AML-193 (cell line): Measurements from ENCODE around the gene HOXD12.

Experiments used
- DNase-seq, 2 experiments: peaks; one replicate each; lab custom pipeline; 2025; lab: John Stamatoyannopoulos, UW

The HOXD12 gene

GRCh38 chr2:176092270-176093144 lies 7.1 kb upstream of the HOXD12 start, which contains the start of gene HOXD13:
Gene HOXD13 (plus strand): TSS chr2:176092721. CDS start chr2:176092891, 170 bp downstream.
- no peak for DNase-seq

- DNase-seq, result no peak
Observed at GRCh38 chr2:176093145-176093897, 6.3 kb upstream of the HOXD12 start.

DNA sequence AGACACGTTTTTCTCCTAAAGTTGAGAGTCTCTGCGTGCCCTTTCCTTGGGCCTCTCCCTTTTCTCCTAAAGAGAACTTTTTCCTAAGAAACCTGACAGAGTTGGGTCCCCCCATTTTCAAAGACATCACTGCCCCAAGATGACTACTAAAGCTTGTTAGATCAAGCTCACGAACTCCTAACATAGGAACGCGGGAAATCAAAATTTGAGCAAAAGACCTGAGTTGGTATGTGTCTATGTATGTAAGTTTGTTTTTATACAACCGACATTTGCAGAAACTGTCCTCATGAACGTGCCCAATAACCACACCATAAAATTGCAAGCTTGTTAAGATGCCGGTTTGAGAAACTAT lies 5.7 kb upstream of the HOXD12 start:
- DNase-seq, result no peak

- no peak for DNase-seq
Observed at GRCh38 chr2:176094349-176094748, 5.2 kb upstream of the HOXD12 start.

DNA sequence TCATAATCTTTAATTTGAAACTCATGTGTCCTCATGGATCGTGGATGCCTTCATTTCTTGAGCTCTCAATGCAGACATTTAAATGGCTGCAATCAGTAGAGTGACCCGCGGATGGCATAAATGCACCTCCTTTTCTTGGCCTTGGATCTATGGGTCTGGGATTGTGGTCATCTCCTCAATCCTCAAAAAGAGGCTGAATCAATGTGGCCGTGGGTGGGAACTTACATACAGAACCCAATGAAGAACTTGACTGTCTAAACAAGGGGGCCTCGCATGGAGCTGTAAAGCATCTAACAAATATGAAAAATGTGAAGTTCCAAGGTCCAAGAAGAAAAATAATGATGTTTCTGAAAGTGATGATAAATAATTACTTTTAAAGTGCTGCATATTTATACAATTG lies 4.2 kb upstream of the HOXD12 start:
- no peak for DNase-seq

GRCh38 chr2:176096243-176096985 lies 3.2 kb upstream of the HOXD12 start:
- peak; percentile 45 to 53 for DNase-seq

GRCh38 chr2:176096986-176097819 lies 2.4 kb upstream of the HOXD12 start:
- DNase-seq, result peak; percentile 53 to 67

- no peak for DNase-seq
Observed at GRCh38 chr2:176097820-176098365, 1.7 kb upstream of the HOXD12 start.

DNA sequence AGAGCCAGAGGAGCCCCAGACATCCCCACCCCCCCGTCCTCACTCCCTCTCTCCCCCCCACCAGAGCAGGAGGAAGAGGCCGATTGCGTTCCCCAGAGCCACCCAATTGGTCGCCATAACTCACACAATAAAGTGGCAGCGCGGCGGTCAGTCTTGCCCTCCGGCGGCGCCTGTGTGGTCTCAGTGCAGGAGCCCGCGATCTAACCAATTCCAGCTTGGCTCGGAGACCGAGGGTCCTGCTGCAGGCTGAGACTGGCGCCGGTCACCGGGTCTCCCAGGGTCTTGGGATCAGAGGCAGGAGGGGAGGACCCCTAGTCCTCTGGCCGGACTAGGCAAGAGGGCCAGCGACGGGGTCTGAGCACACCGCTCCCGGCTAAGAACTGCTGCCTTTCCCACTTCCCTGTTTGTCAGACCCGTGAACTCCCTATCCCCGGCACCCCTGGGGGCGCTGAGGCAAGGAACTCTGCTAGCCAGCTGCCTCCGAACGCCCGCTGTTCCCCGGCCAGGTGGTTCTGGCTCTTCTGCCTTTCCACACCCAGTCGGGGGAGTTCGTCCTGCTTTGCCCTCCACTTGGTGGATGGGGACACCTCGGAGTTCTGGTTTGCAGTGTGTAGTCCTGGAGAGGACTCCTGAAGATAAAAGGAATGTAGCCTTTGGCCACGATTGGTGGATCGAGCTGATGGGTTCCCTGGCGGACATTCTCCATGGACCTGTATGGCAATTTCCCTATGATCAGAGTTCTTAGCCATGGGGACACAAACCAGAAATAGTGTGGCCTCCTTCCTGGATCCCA lies 1.0 kb upstream of the HOXD12 start:
- DNase-seq, result no peak

DNA sequence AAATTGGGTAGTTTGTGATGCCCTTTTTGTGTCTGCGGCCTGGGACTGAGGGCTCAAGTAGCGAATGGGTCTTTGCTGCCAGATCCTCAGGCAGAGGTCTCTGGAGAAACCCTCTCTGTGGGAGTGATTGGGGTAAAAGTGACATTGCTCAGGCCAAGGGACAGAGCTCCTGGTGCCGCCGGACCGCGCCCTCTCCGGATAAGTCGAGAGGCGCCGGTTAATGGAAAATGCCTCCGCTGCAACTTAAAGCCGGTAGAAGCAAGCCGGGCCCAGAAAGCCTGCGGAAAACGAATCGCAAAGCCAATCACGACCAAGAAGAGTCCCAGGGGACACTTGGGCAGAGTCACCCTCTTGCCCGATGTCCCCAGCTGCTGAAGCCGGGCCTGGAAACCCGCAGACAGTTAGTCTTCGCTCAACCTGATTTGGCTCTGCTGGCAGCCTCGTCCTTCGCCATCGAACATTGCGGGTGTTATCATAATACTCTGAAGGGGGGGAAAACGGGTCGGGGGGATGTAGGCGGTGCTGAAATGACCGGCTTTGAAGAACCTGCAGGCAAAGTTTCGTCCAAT lies 352 bp upstream of the HOXD12 start:
- DNase-seq, result no peak

- DNase-seq, result no peak
Observed at GRCh38 chr2:176100547-176101140, 1.0 kb downstream of the HOXD12 start.

DNA sequence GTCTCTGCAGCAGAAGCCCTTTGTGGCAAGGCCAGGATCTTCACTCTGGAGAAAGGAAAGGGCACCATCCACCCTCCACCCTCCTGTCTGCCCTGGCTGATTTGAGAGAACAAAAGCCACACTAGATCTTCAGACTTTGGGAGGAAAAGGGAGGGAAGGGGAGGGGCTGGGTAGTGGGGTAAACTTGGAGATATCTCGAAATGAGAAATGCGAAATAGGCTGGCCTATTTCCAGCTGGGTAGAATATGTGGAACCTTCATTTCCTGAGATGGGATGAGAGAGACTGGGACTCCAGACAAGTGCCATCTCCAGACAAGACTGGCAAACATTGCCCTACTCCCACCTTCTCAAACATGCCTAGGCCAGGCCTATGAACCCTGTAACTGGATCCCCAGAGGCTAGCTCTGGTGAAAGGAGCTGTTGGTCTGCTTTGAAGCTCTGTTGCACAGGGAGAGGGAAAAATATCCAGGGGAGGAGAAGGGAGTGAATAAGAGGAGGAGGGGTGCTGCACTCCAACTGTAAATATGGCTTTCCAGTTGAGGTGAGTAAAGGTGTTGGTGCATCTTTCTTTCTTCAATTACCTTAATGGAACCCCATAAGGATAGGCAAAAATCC lies 1.7 kb downstream of the HOXD12 start:
- DNase-seq, result no peak

DNA sequence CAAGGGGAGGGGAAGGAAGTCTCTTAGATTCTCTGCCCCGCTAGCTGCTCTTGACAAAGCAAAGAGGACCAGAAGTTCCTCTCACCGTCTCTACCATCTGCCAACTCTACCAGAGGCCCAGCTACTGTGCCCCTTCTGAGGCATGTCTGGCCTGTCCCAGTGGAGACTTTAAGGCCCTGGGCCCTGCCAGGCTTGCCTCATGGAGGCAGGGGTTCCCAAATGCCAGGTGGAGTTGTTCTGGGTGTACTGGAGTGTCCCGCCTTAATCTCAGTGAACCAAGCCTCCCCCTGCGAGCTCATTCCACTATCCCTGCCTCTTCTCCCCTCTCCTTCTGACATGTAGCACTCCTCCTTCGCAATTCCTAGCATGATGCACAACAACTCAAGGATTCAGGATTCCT lies 2.2 kb downstream of the HOXD12 start:
- no peak for DNase-seq

- no peak for DNase-seq
Observed at GRCh38 chr2:176102309-176102866, 2.8 kb downstream of the HOXD12 start.

- no peak for DNase-seq
Observed at GRCh38 chr2:176103194-176103593, 3.6 kb downstream of the HOXD12 start.

GRCh38 chr2:176103742-176104315 lies 4.2 kb downstream of the HOXD12 start:
- no peak for DNase-seq

DNA sequence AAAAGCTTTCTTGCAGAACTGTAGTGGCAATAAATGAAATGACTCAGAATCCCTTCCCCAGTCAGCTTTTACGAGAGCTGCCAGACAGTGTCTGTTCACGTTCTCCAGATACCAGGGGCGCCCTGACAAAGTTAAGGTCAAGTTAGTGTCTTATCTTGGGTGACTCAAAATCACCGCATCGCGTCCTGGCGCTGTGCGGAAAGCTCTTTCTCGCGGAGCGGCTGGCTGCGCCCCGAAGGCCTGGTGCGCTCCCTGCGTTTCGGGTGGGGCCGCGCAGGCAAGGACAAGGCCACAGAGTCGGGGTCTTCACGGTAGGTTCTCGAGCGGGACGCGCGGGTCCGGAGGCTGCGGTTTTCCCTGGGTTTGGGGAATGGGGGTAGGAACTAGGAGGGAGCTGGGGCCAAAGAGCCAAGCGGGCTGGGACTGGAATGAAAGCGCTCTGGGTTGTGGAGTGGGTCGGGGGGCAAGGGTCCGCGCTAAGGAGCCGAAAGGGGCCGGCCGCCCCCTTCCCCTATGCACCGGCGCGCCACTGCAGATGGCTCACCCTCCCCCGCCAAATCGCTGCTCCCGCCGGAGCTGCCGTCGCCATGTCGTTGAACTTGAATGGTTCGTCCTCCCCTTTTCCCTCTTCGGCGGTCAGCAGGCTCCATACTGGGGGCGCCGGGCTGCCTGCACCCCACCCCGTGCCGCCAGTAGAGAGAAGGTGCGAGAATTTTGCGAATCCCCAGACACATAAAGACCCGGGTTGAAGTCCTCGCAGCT lies 4.9 kb downstream of the HOXD12 start:
- no peak for DNase-seq
